UCSD-AML1 (cell line): ENCODE results near the gene F2R.

Source experiments
- DNase-seq: peaks from one replicate; lab custom pipeline; 2025; ENCODE audit not compliant: unreplicated experiment; lab: John Stamatoyannopoulos, UW

The F2R gene

DNA sequence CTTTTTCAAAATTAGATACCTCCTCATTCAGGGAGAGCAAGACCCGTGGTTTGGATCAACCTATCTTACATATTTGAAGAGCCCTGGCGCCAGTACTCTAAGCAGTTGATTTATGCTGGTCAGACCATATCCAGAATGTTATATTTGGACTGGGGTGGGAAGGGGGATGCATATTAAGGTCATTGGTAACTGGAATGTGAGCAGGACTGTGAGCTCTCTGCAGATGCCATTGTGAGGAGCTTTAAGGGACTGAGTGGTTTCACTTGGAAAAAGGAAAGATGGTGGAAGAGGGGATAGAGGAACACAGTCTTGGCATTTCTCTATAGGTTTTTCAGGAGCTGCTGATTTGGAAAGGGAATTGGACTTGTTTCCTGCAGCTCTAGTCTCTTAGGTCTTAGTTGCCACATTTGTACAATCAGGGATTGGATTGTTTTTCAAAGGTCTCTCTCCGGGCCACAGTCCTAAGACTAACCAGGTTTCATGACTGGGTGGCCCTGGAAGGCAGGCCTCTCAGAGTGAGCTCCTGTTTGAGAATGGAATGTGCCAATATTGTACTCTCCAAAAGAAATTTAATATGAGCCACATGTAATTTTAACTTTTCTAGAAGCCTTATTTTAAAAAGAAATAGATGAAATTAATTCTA lies 25.8 kb upstream of the F2R start:
- DNase-seq: no peak

DNA sequence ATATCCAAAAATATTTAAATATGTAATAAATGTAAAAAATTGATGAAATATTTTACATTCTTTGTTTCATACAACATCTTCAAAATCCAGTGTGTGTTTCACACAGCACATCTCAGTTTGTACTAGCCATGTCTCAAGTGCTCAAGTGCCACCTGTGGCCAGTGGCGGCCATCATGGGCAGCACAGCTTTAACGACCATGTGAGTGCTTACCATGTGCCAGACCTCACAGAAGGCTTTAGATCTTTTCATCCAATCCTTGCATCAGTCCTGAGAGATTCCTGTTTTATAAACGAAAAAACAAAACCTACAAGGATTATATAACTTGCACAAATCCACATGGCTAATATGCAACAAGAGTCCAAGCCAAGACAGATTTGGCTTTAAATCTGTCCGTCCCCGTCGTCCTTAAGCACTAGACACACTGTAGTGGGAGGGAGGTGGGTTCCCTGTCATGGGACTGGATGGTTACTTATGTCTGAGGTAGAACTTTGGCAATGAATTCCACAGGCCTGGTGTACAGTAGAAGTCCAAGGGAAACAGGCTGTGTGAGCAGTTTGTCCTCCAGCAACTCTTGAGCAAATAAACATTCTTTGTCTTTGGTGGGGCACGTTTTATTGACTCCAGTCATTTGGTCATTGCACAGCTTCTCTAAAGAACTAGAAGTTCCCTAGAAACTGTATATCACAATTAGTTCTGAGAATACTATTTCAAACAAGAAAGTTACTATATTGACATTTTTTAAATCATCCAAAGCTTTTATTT lies 25.0 kb upstream of the F2R start:
- no peak for DNase-seq

DNA sequence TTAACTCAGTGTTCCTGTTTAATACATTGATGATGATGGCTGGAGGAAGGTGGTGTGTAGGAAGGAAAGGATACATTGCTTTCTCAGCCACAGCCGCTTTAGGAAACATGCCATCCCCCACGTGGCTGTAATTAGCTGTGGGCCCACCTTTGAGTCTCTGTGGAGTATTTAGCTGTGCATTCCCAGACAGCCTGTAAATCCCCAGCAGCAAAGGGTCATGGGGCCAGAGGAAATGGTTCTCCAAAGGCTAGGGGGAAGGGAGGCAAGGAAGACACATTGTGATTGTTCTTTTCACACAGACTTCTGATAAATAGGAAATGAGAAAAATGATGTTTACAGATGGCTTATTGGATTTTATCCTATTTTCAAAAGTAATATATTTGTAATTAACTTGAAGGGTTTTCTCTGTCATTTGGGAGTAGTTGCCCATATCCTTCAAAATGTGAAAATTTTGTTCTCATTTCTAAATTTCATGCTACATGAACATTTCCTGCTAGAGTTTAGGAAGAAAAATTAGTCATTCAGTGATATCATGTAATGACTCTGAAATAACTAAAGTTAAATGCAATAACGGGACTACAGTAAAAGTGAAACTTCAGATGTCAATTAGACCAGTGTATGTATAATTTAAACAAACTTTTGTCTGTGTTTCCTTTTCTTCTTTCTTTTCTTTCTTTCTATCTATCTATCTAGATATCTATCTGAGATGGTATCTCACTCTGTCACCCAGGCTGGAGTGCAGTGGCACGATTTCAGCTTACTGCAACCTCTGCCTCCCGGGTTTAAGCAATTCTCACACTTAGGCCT lies 24.3 kb upstream of the F2R start:
- peak; percentile 17 for DNase-seq

DNA sequence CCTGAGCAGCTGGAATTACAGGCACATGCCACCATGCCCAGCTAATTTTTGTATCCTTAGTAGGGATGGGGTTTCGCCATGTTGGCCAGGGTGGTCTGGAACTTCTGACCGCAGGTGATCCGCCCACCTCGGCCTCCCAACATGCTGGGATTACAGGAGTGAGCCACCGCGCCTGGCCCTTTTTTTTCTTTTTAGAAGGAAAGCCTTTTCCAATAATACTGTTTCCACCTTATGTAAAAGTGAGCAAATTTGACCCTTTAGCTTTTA lies 23.7 kb upstream of the F2R start:
- no peak for DNase-seq

DNA sequence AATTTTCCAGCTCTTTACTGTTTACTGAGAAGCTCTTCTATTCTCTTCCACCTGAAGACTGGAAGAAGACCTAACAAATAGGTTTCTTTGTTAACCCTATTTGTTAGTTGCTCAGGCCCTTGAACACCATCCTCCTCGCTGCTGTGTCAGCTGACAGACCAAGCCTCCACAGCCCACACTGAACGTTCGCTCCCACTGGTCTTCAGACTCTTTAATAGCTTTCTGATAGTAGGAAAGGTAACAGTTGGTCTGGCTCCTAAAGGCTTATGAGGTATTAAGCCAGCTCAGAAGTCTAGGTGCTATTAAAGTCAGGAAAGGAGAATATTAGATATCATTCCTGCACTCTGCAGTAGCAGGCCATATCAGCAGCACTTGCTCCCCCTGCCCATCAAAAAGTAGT lies 23.3 kb upstream of the F2R start:
- DNase-seq: no peak

DNA sequence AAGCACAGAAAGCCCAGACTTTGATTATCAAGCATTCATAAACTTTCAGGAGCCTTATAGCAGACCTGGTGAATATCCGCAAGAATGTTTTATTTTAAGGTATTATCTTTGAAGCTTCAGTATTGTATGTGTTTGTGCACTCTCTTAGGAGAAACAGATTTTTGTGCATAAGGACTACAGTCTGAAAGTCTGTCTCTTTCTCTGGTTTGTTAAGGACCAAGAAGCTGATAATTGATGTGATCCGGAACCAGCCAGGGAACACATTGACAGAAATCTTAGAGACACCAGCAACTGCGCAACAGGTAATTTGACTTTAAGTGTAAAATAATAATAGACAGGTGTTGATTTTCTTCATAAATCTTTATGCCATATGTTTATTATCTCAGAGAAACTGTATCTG lies 22.8 kb upstream of the F2R start:
- DNase-seq: no peak

DNA sequence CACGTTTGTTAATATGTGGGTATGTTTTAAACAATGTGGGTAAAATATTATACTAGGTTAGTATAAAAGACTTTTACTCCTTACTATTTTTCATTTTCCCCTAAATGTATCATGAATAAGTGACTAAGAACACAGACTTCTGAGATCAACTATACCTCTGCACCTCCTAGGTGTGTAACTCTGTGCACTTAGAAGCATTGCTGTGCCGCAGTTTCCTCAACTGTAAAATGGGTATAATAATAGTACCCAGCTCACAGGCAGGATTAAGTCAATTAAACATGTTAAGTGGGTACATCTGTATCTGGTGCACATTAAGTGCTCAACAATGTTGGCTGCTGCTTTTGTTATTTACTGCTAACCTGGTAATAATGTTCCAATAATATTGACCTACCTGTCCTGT lies 21.6 kb upstream of the F2R start:
- DNase-seq: no peak

DNA sequence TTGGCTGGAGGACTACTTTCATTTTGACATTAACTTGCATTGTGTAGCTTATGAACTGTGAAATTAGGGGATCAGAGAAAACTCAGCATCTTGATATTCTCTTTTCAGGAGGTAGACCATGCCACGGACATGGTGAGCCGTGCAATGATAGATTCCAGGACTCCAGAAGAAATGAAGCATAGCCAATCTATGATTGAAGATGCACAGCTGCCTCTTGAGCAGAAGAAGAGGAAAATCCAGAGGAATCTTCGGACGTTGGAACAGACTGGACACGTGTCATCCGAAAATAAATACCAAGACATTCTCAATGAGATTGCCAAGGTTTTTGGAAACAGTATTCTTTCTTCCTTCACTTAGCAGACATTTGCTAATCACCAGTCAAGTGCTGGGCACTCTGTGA lies 20.6 kb upstream of the F2R start:
- no peak for DNase-seq

DNA sequence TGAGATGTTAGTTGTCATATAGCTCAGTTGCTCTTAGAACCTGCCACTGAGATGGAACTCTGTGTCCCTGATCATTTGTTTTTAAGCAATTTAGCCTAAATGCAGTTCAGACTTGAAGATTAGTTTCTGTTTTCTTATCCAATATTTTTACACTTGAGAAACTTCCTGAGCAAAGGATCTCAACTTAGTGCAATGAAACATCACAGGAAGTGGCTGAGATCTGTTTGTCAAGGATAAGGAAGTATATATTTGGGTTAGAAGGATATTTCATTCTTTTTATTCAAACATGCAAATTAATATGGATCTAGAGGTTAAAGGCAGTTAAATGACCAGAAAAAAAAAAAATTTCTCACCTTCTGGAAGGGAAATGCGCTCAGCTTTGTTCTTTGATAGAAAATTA lies 19.7 kb upstream of the F2R start:
- DNase-seq: no peak

DNA sequence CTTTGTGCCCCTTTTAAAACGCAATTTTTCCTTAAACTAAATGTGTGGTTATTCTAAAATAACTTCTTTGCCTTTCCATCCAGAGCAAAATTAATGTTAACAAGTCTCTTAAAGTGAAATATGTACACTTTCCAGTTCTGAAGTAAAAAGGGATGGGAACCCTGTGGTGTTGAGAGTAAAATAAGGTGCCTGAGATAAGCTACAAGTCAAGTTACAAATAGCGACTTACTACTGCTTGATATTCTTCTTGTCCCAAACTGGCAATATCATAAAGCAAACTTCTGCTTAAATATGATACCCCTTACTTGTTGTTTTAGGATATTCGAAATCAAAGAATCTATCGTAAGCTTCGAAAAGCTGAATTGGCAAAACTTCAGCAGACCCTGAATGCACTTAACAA lies 18.3 kb upstream of the F2R start:
- no peak for DNase-seq

DNA sequence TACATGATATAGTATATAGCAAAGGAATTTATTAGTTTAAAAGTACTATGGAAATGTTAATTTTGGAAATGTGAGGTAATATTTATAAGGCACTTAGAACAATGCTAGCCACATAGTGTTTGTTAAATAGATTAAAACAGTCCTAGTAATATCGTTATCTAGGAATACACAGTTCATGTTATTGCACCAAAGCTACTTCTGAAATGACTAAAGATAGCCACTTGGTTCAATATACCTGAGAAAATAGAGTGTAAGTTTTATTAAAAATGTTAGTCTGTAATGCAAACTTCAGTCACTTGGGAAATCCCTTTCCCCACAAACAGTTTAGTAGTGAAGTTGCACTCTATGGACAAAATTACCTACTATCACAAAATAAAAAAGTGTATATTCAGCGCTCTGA lies 15.4 kb upstream of the F2R start:
- no peak for DNase-seq

DNA sequence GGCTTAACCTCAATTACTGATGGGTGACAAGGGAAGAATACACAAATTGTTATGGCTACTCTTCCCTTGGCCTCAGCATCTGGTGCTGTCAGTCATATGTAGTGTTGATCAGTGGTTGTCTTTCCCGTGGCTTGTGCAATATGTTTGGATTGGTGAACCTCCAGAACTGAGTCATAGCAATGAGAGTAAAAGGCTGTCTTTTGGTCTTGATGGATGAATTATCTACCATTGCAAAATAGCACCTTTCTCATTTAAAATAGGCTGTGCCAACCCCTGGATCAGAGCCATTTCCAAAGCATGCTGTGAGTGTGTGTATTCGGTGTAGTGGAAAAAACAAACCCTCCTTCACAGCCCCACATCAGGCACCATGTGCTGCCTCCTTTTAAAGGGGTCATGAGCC lies 14.6 kb upstream of the F2R start:
- no peak for DNase-seq

DNA sequence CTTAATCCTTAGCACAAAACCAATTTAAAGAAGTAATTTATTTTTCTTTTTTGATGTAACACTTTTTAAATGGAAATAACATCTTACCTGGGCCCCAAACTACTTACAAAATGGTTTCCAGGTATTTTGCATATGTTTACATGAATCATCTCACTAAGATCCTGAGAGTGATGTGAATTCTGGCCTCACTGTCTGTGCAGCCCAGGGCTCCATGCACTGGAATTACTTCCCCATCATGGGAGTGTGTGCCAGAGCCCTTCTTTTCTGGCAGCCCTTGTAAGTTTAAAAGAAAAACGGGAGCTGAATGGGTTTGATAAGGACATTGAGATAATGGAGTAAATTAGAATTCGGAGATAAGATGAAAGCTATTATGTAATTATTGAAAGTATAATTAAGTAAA lies 12.2 kb upstream of the F2R start:
- no peak for DNase-seq

DNA sequence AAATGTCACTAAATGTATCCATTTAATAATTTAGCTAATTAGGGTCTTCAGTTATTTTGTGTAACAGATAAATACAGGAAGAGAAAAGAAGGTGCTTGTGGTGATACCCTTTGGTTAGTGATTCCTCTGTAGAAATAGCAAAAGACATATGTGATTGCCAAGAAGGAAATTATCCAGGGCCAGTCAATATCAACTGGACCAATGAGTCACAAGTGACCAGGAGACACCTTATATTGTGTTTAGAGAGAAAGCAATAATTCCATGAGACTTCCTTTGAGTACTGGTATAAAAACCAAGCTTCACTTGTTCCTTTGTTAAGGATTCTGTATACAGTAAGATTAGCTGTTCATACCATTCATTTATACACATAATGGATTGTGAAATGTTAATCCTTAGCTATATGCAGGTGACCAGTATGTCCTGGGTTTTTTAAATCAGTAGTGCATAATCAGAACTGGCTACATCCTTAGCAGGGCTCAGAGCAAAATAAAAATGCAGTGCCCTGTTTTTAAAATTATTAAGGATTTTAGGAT lies 11.7 kb upstream of the F2R start:
- DNase-seq: no peak

DNA sequence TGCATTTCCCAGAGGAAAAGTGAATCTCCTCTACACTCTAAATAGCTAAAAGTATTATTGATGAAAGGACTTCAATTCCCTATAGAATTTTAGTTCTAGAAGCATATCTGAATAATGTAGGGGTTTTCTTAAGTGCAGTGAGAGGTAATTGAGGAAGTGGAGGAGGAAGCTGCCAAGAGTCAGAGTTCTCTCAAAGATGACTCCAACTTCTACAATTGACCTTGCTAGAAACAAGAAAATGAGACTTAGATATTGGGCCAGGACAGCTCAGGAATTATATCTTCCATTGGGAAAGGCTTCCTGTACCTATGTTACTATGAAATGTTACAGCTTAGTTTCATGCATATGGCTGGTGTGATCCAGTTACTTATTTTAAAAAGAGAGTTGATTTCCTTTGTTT lies 10.4 kb upstream of the F2R start:
- no peak for DNase-seq

DNA sequence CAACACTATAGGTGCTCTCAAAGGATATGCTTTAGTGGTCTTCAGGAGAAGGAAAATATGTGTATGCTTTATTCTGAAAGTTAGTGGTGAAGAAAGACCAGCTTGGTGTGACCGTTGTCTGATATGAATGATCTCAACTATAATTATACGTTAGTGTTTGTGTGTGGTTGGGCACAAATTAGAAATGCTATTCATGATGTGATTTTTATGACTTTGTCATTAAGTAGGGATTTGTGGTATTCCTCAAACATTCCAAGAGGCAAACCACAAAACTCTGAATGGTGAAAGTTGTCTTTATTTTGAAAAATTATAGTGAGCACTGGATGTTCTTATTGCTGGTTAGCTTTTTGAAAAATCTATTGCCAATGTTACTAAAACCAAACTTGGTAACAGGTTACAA lies 6.2 kb upstream of the F2R start:
- no peak for DNase-seq

DNA sequence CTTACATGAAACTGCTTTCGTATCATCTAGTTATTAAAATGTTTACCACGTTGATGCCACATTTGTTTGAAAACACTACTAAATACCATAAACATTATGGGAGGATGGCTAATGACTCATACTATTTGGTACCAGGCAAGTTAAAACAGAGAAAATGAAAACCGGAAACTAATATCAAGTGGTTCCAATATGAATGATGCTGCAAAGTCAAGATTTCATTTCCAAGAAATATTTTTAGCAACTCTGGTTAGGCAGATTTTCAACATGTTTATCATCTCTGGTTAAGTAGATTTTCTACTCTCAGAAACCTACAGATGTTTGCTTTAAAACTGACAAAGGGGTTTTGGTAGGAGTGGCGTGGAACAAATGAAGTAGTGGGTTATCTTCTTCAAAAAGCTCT lies 4.9 kb upstream of the F2R start:
- DNase-seq: no peak

DNA sequence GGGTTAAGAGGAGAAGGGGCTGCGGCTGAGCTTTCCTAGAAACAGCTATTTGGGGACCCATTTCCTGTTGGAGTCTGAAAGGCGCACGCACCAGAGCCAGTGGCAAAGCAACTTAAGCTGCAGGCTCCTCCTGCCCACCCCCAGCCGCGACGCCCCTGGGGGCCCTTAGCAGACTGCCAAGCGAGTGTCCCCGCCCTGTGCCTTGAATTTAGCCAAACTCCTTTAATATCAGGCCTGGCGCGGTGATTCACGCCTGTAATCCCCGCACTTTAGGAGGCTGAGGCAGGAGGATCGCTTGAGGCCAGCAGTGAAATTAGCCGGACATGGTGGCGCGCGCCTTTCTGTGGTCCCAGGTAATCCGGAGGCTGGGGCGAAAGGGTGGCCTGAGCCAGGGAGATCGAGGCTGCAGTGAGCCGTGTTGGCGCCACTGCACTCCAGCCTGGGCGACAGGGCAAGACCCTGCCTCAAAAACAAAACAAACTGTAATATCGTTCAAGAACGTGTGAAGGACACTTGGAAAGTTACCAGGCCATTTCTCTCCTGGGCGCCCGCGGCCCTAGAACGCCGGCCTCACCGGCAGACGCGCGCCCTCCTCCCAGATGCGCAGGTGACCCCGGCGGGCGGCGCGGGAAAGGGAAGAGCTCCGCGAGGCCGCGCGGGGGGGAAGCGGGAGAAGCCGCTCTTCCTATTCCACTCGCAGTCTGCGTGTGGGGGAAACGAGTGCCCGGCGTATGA lies 1.0 kb upstream of the F2R start:
- DNase-seq: peak; percentile 52

DNA sequence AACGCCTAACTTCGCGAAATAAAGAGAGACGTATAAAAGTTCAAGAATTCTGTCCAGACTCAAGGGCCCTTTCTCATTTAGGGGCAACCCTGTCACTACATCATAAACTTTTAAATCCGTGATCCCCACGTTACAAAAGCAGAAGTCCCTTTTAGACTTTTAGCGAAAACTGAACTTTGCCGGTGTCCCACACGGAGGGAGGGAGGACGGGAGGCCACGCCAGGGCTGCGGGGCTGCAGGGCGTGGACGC lies 515 bp upstream of the F2R start:
- DNase-seq: no peak

DNA sequence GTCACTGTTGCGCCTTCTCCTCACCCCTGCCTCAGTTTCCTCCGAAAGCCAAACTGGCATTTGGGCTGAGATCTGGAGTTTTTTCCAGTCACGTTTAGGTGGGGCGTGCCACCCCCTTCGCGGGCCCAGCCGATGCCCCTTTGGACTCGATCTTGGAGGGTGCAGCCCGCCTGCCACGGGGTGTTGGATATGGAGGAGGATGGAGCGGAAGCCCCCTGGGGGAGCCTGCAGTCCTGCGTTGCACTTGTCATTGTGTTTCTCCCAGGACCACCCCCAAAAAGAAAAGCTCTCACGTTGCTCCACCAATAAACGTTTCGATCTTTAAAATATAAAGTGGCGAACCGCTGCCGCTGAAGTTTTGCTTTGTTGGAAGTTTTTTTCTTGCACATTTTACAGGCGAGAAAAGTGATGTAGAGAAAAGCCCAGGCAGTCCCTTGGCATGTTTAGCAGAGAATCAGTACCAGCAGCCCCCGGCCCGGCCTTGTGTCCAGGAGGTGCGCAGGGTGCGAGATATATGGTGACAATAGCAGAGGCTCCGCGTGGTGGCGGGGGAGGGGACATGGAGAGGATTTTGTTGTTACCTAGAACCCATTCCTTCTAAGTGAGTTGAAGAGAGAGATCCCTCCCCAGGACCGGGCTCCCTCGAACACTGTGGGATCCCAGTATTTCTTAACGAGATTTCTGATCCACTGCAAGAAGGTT lies 681 bp downstream of the F2R start:
- peak; percentile 56 for DNase-seq
